ENCODE results near the gene KRT31. TPM values are rescaled to one million over a fixed set of nuclear protein-coding genes. Genes with fewer than 3 reads are reported as not detected.

The KRT31 gene
- total RNA-seq, 1 experiment from 2014 or later = not detected

- CTCF ChIA-PET = no interaction called here
- in situ Hi-C loops (cut with HindIII; ENCODE audit: low pct_unique_long_range_greater_than_20kb, low sequenced_read_pairs) = no loop called here
- Histone ChIP-seq H3K36me3 (ENCODE audit: control insufficient read depth, insufficient read depth, low read length) (no peaks in the 10 kb centered on the region), H3K27me3 (ENCODE audit: control insufficient read depth, insufficient read depth, low read length) (no peaks in the 10 kb centered on the region), H3K9me3 (ENCODE audit: control insufficient read depth, insufficient read depth, low read depth, low read length) (no peaks in the 10 kb centered on the region), H3K4me3 (ENCODE audit: low read depth in 2 of 2, low read length in 2 of 2) (no peak overlapping the region), H3K27ac (ENCODE audit: low read length) (no peak overlapping the region), H3K4me1 (ENCODE audit: control insufficient read depth, insufficient read depth, low read length) (peaks cover 5% of the 10 kb centered on the region; the same call in 1 of the 2 replicates)
- TF ChIP-seq REST (IDR thresholded peaks at IDR 0.05; ENCODE audit: insufficient read depth in 1 of 2, low read depth in 2 of 2, low read length in 1 of 2) = no peak
- no peak for TF ChIP-seq POLR2AphosphoS5 (IDR thresholded peaks at IDR 0.05; ENCODE audit: low read depth, low read length)
- TF ChIP-seq CTCF (IDR thresholded peaks at IDR 0.05) = no peak
- TF ChIP-seq SIN3A (IDR thresholded peaks at IDR 0.05; ENCODE audit: borderline replicate concordance, insufficient read depth, low read depth, low read length) = no peak
- no peak for TF ChIP-seq TCF7L2 (IDR thresholded peaks at IDR 0.05; ENCODE audit: low read depth, low read length)
- intact Hi-C loops (cut with micrococcal nuclease; ENCODE audit: unreplicated experiment) = no loop called here
- no TSS peak for BruUV-seq (replicated peaks)
- no peak for DNase-seq (ENCODE audit: low read depth, low spot score)
- POLR2A ChIA-PET = interaction anchor here (0.6 kb wide), 1 partner anchor 26 kb away, joined by 11 read pairs; no protein-coding TSS in a partner anchor
- ATAC-seq = no peak
Measured at GRCh38 chr17:41421116-41421515, 23.7 kb upstream of the KRT31 start.

GRCh38 chr17:41420134-41420533 is 22.7 kb upstream of the KRT31 start:
- ChIA-PET POLR2A (no interaction called here), CTCF (no interaction called here)
- no TSS peak for BruUV-seq (replicated peaks)
- peak overlapping the region; percentile 19; the same call in 1 of the 2 replicates for H3K27ac ChIP-seq (ENCODE audit: low read length)
- no peaks in the 10 kb centered on the region for H3K36me3 ChIP-seq (ENCODE audit: control insufficient read depth, insufficient read depth, low read length)
- intact Hi-C loops (cut with micrococcal nuclease; ENCODE audit: unreplicated experiment) = no loop called here
- no peak overlapping the region for H3K4me3 ChIP-seq (ENCODE audit: low read depth in 2 of 2, low read length in 2 of 2)
- no peak for ATAC-seq
- no peak for DNase-seq (ENCODE audit: low read depth, low spot score)
- H3K27me3 ChIP-seq (ENCODE audit: control insufficient read depth, insufficient read depth, low read length) = no peaks in the 10 kb centered on the region
- TF ChIP-seq CTCF (IDR thresholded peaks at IDR 0.05) = no peak
- no peak for TF ChIP-seq TCF7L2 (IDR thresholded peaks at IDR 0.05; ENCODE audit: low read depth, low read length)
- TF ChIP-seq POLR2AphosphoS5 (IDR thresholded peaks at IDR 0.05; ENCODE audit: low read depth, low read length) = no peak
- TF ChIP-seq SIN3A (IDR thresholded peaks at IDR 0.05; ENCODE audit: borderline replicate concordance, insufficient read depth, low read depth, low read length) = no peak
- TF ChIP-seq REST (IDR thresholded peaks at IDR 0.05; ENCODE audit: insufficient read depth in 1 of 2, low read depth in 2 of 2, low read length in 1 of 2) = no peak
- H3K9me3 ChIP-seq (ENCODE audit: control insufficient read depth, insufficient read depth, low read depth, low read length) = no peaks in the 10 kb centered on the region
- peaks cover 12% of the 10 kb centered on the region; the same call in 1 of the 2 replicates for H3K4me1 ChIP-seq (ENCODE audit: control insufficient read depth, insufficient read depth, low read length)
- in situ Hi-C loops (cut with HindIII; ENCODE audit: low pct_unique_long_range_greater_than_20kb, low sequenced_read_pairs) = no loop called here

Data from Panc1 (cell line).